CD14-positive monocyte (primary cell): ENCODE results near the gene ACSL1. TPM values are rescaled to one million over a fixed set of nuclear protein-coding genes. Genes with fewer than 3 reads are reported as not detected.

Experiments used
- DNase-seq, 3 donors: peaks; one replicate each; pipeline ENCODE4 v3.0.0-alpha.2; 2011 to 2022
- H2AFZ ChIP-seq: 2 replicates; pipeline ENCODE4 v1.6.0; 2012; ENCODE audit warnings: mild to moderate bottlenecking, low read depth, low read length, inconsistent platforms; ENCODE audit not compliant: insufficient read depth, poor library complexity, severe bottlenecking
- H3K27ac ChIP-seq, 2 donors: 1 replicate in 1 of 2; 2 replicates in 1 of 2; pipeline ENCODE4 v1.5.1; 2012 to 2013; ENCODE audit warnings: low read length in 2 of 2, control low read depth in 1 of 2, inconsistent platforms in 1 of 2, low read depth in 1 of 2, mild to moderate bottlenecking in 1 of 2
- H3K27me3 ChIP-seq, 2 donors: one replicate each; pipeline versions ENCODE4 v1.6.0 to v1.6.1; 2011 to 2013; ENCODE audit warnings: low read length in 2 of 2; ENCODE audit not compliant: control insufficient read depth in 2 of 2, insufficient read depth in 2 of 2
- H3K36me3 ChIP-seq, 2 donors: replicated peaks in 1 of 2; 1 replicate in 1 of 2; 2 replicates in 1 of 2; pipeline versions ENCODE4 v1.5.1 to v1.6.1; 2012 to 2013; ENCODE audit warnings: low read length in 2 of 2, control low read depth in 1 of 2, inconsistent platforms in 1 of 2, mild to moderate bottlenecking in 1 of 2; ENCODE audit not compliant: insufficient read depth in 2 of 2, control insufficient read depth in 1 of 2
- H3K4me1 ChIP-seq, 2 donors: 1 replicate in 1 of 2; 2 replicates in 1 of 2; pipeline versions ENCODE4 v1.5.1 to v1.6.1; 2012 to 2013; ENCODE audit warnings: low read length in 2 of 2, control low read depth in 1 of 2, inconsistent platforms in 1 of 2, mild to moderate bottlenecking in 1 of 2, moderate library complexity in 1 of 2; ENCODE audit not compliant: insufficient read depth in 2 of 2, control insufficient read depth in 1 of 2
- H3K4me2 ChIP-seq: replicated peaks from 2 replicates; pipeline ENCODE3; 2012; ENCODE audit warnings: low read length, moderate library complexity, mild to moderate bottlenecking; ENCODE audit not compliant: poor library complexity, severe bottlenecking; ENCODE audit errors: extremely low read depth
- H3K4me3 ChIP-seq, 3 experiments: fragments of 200-600 bp in 1 of 3; sonication (generic) in 1 of 3; replicated peaks in 1 of 3; 1 replicate in 2 of 3; 2 replicates in 1 of 3; pipeline ENCODE4 v1.5.1; 2011 to 2013; ENCODE audit warnings: low read length in 3 of 3, mild to moderate bottlenecking in 3 of 3, control low read depth in 2 of 3, low read depth in 2 of 3, inconsistent platforms in 1 of 3, moderate library complexity in 1 of 3
- H3K79me2 ChIP-seq: 2 replicates; pipeline ENCODE4 v1.6.0; 2012; ENCODE audit warnings: mild to moderate bottlenecking, control low read depth, inconsistent platforms, low read length, moderate library complexity; ENCODE audit not compliant: insufficient read depth
- H3K9ac ChIP-seq: 2 replicates; pipeline ENCODE4 v1.6.0; 2017; ENCODE audit warnings: low read length, mild to moderate bottlenecking; ENCODE audit not compliant: insufficient read depth, poor library complexity, severe bottlenecking
- H3K9me3 ChIP-seq, 2 donors: replicated peaks in 1 of 2; 1 replicate in 1 of 2; 2 replicates in 1 of 2; pipeline versions ENCODE4 v1.5.1 to v1.6.1; 2012 to 2013; ENCODE audit warnings: low read length in 2 of 2, control low read depth in 1 of 2; ENCODE audit not compliant: control insufficient read depth in 1 of 2, insufficient read depth in 1 of 2
- H4K20me1 ChIP-seq: 2 replicates; pipeline ENCODE4 v1.6.0; 2012; ENCODE audit warnings: mild to moderate bottlenecking, low read length, control low read depth, moderate library complexity; ENCODE audit not compliant: insufficient read depth
- H3K27ac Mint-ChIP-seq, 7 donors: one replicate each; pipeline ENCODE4 v1.8.0; 2020; ENCODE audit warnings: mild to moderate bottlenecking in 7 of 7, mixed read lengths in 7 of 7, moderate library complexity in 6 of 7, inconsistent platforms in 2 of 7
- H3K27me3 Mint-ChIP-seq, 3 donors: one replicate each; pipeline ENCODE4 v1.8.0; 2021 to 2022; ENCODE audit warnings: low read depth in 3 of 3, mild to moderate bottlenecking in 3 of 3, mixed read lengths in 3 of 3, moderate library complexity in 3 of 3, inconsistent platforms in 1 of 3
- H3K36me3 Mint-ChIP-seq, 2 donors: one replicate each; pipeline ENCODE4 v1.8.0; 2020; ENCODE audit warnings: mixed read lengths in 2 of 2, inconsistent platforms in 1 of 2, mild to moderate bottlenecking in 1 of 2
- H3K4me1 Mint-ChIP-seq: one replicate; pipeline ENCODE4 v1.8.0; 2020; ENCODE audit warnings: mild to moderate bottlenecking, mixed read lengths
- H3K4me3 Mint-ChIP-seq, 2 donors: one replicate each; pipeline ENCODE4 v1.8.0; 2020; ENCODE audit warnings: mild to moderate bottlenecking in 2 of 2, mixed read lengths in 2 of 2, moderate library complexity in 1 of 2
- H3K9me3 Mint-ChIP-seq, 7 donors: one replicate each; pipeline ENCODE4 v1.8.0; 2020 to 2022; ENCODE audit warnings: mixed read lengths in 7 of 7, mild to moderate bottlenecking in 6 of 7, moderate library complexity in 6 of 7, inconsistent platforms in 2 of 7
- WGBS: methylation state at CpG from one replicate; pipeline ENCODE4 v1.1.5; 2013; ENCODE audit warnings: missing lambda C conversion rate; ENCODE audit not compliant: insufficient coverage; 5-methylcytosine and 5-hydroxymethylcytosine counted together
- intact Hi-C, 2 donors: fragments of 100-400 bp; cut with micrococcal nuclease; formaldehyde crosslinking; loops; one replicate each; pipeline versions ENCODE4 v1.15.0 to v1.15.1; 2023
- polyA plus RNA-seq, 3 donors: library from polyadenylated mRNA; depleted of rRNA in 1 of 3; unstranded in 2 of 3; stranded (reverse) in 1 of 3; fragments of 300-500 nt in 2 of 3; fragments of >200 nt in 1 of 3; fragmentation: Illumina TruSeq in 2 of 3; gene quantifications; 1 replicate in 2 of 3; 2 replicates in 1 of 3; pipeline ENCODE4 v1.2.3, GENCODE V29; 2012 to 2021
- TF ChIP-seq, protein P1 (sequence below): fragments of 200-600 bp; IDR thresholded peaks from one replicate; pipeline ENCODE4 v1.8.0; 2022; ENCODE audit warnings: antibody characterized with exemption, mild to moderate bottlenecking

The ACSL1 gene
- polyA plus RNA-seq, 3 donors, result 72.4 to 115 (median 115) TPM

DNA sequence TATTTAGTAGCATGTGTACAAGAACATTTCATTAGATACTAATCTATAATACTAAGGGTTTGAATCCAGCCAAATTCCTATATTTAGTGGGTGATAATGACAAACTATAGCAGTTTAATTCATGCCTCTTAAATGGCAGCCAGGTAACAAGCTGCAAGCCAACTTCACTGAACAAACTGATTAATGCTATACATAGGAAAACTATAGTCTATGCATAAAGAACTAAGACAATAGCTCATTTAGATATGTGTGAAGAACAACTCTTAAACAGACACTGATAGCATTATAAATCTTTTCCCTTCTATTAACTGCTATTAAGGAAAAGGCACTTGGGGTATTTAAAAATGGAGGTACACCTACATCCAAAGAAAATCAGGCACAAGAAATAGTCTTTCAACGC lies 19.1 kb downstream of the ACSL1 start:
- no peak overlapping the region for H3K4me2 ChIP-seq
- intact Hi-C loops, result loop anchor here in 1 of 2 donors (10.0 kb wide), 1 partner anchor 62 kb away; no protein-coding TSS in a partner anchor
- Mint-ChIP-seq H3K27ac (no peak overlapping the region), H3K27me3 (peaks cover 0 to 2% (median 0%) of the 10 kb centered on the region in 3 donors), H3K4me3 (no peak overlapping the region), H3K36me3 (peaks cover 67 to 71% of the 10 kb centered on the region in 2 donors), H3K4me1 (peaks cover 64% of the 10 kb centered on the region), H3K9me3 (no peaks in the 10 kb centered on the region)
- no peak overlapping the region for H3K27ac ChIP-seq
- H3K36me3 ChIP-seq, result peaks cover 15 to 37% of the 10 kb centered on the region in 2 donors
- no peak overlapping the region for H2AFZ ChIP-seq
- H3K4me3 ChIP-seq, result no peak overlapping the region
- no peaks in the 10 kb centered on the region for H3K9me3 ChIP-seq
- no peaks in the 10 kb centered on the region for H3K27me3 ChIP-seq
- peaks cover 17 to 55% of the 10 kb centered on the region in 2 donors for H3K4me1 ChIP-seq
- no peak overlapping the region for H3K9ac ChIP-seq
- WGBS, result no CpG with 5 or more reads among the region's 1 CpG
- H3K79me2 ChIP-seq, result peaks cover 100% of the 10 kb centered on the region
- peaks cover 100% of the 10 kb centered on the region for H4K20me1 ChIP-seq
- DNase-seq, result no peak
- TF ChIP-seq, protein P1, sequence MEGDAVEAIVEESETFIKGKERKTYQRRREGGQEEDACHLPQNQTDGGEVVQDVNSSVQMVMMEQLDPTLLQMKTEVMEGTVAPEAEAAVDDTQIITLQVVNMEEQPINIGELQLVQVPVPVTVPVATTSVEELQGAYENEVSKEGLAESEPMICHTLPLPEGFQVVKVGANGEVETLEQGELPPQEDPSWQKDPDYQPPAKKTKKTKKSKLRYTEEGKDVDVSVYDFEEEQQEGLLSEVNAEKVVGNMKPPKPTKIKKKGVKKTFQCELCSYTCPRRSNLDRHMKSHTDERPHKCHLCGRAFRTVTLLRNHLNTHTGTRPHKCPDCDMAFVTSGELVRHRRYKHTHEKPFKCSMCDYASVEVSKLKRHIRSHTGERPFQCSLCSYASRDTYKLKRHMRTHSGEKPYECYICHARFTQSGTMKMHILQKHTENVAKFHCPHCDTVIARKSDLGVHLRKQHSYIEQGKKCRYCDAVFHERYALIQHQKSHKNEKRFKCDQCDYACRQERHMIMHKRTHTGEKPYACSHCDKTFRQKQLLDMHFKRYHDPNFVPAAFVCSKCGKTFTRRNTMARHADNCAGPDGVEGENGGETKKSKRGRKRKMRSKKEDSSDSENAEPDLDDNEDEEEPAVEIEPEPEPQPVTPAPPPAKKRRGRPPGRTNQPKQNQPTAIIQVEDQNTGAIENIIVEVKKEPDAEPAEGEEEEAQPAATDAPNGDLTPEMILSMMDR, result no peak

DNA sequence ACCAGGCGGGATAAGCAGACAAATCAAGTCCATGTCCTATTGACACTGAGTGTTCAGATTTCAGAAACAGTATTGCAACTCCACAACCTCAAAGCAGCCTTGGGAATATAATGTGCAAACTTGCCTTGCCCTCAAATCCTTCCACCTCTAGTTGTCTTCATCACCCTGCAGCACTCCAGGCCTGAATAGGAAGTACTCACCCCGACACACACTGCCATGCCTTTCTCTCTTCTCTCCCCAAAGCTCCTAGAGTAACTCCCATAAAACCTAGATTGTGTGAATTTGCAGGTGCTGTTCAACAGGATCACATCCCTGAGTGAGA lies 19.6 kb downstream of the ACSL1 start:
- WGBS, result no CpG with 5 or more reads among the region's 2 CpGs
- no peak overlapping the region for H3K4me2 ChIP-seq
- peaks cover 12 to 49% of the 10 kb centered on the region in 2 donors for H3K4me1 ChIP-seq
- H3K79me2 ChIP-seq, result peaks cover 100% of the 10 kb centered on the region
- Mint-ChIP-seq H3K27ac (peak overlapping the region in 3 of 7 donors; percentile 1 to 11 (median 3)), H3K4me3 (no peak overlapping the region), H3K27me3 (peaks cover 0 to 2% (median 0%) of the 10 kb centered on the region in 3 donors), H3K4me1 (peaks cover 59% of the 10 kb centered on the region), H3K9me3 (no peaks in the 10 kb centered on the region), H3K36me3 (peaks cover 68 to 72% of the 10 kb centered on the region in 2 donors)
- peaks cover 20 to 42% of the 10 kb centered on the region in 2 donors for H3K36me3 ChIP-seq
- H2AFZ ChIP-seq, result no peak overlapping the region
- H3K27me3 ChIP-seq, result no peaks in the 10 kb centered on the region
- H3K27ac ChIP-seq, result no peak overlapping the region
- DNase-seq, result no peak
- H3K4me3 ChIP-seq, result no peak overlapping the region
- H4K20me1 ChIP-seq, result peaks cover 100% of the 10 kb centered on the region
- TF ChIP-seq, protein P1, result no peak
- intact Hi-C loops, result loop anchor here in 1 of 2 donors (10.0 kb wide), 1 partner anchor 61 kb away; no protein-coding TSS in a partner anchor
- no peak overlapping the region for H3K9ac ChIP-seq
- no peaks in the 10 kb centered on the region for H3K9me3 ChIP-seq
